Measurements from ENCODE around the gene IRF2BP2.
A peak's percentile ranks its signal among the peaks of the same experiment; 100 is the strongest.

Gene IRF2BP2

DNA sequence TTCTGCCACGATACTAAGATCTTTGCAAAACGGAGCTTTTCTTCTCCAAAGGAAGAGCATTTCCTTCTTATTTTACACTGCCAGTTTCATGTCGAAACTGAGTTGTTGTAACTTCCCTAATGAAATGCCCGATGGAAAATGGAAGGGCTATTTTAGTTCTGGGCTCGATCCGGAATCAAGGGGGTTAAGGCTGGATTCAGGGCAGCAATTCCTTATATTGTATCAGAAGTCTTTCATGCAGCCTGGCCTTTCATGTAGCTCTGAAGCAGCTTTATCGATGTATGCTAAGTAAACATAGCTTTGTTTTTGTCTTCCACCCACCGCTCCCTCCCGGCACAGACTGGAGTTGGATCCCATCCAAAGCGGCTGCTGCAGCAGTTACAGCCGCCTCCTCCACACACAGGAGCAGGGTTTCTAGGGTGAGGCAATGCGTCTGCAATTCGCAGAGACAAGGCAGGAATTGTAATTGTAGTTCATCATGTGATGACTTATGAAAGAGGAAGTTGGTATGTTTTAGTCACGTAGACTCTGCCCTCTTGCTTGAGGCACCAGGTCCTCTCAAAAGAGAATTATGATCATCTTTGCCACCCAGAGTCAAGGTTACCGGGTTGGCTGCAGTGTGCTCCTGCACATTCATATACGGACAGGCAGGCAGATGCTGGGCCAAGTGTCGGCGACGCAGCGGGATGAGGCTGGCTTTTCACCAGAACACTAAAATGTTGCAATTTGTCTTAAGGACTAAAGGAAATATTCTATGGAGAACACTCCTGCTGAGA is 2.6 kb upstream of the IRF2BP2 start:
- DNase-seq = peak; percentile 82

DNA sequence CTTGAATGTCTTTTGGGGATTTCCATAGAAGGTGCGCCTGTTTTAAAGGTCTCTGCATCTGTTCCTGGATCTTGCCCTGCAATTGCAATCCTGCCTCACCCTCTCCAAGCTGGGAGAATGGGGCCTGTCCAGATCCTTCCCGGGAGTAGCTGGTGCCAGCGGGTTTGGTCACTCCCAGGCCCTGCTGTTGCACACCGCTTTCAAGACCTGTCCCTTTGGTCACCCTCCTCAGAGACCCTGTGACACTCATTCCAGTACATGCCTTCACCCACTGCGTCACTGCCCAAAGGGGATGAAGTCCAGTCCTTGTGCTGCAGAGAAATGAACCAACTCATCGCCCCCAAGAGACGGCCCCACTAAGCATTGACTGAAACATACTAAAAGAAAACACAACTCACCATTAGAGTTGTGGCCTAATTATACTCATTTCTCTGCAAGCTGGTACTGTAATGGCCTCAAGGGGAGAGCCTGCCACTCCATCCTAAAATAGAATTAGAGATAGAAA is 1.9 kb upstream of the IRF2BP2 start:
- DNase-seq = no peak

DNA sequence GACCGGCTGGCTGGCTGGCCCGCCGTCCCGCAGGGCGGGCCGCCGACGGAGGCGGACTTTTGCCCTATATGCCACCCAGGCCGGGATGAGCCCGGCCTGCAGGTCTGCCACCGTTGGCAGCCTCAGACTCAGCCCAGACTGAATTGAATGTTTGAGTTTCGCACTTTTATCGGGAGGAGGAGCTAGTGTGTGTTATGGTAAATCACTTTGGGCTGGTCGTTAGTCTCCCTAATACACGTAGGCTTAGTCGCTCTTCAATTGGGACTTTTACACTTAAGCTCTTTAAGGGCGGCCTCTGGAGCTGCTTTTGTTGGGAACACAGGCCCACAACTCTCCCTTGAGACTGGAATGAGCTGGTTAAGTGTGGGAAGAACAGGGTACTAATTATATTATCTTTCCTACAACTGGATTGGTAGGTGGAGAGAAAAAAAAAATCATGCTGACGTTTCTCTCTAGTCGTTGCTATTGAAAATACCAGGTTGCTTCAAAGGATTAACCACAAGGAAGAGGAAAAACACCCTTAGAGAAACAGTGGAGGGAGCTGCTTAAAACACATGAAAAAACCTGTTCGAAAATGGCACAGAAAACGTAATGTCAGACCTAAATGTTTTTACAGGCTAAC is 1.4 kb upstream of the IRF2BP2 start:
- DNase-seq = peak; percentile 60

DNA sequence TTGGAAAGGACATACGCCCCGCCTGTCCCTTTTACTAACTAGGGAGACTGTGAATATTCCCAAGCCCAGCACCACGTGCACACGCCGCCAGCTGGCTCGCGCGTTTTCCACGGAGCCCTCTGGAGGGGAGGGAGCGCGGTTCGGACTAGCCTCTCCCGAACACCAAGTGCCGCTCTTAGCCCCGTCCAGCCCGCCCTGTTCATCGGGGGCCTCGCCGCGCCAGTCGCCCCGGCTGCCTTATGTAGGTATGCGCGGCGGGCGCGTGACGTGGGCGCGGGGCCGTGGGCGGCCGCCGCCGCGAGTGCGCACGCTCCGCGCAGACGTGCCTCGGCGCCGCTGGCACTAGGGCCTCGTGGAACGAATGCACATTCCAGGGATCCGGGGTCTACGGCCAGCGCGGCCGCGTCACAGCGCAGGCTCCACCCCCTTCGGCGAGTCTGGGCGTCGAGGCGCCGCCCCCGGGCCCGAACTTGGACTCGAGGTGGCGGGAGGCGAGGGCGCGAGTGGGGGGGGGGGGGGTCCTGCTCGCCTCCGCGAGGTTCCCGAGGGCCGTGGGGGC is 767 bp upstream of the IRF2BP2 start:
- DNase-seq = peak; percentile 70

GRCh38 chr1:234609691-234610042 is 311 bp downstream of the IRF2BP2 start:
- no peak for DNase-seq

DNA sequence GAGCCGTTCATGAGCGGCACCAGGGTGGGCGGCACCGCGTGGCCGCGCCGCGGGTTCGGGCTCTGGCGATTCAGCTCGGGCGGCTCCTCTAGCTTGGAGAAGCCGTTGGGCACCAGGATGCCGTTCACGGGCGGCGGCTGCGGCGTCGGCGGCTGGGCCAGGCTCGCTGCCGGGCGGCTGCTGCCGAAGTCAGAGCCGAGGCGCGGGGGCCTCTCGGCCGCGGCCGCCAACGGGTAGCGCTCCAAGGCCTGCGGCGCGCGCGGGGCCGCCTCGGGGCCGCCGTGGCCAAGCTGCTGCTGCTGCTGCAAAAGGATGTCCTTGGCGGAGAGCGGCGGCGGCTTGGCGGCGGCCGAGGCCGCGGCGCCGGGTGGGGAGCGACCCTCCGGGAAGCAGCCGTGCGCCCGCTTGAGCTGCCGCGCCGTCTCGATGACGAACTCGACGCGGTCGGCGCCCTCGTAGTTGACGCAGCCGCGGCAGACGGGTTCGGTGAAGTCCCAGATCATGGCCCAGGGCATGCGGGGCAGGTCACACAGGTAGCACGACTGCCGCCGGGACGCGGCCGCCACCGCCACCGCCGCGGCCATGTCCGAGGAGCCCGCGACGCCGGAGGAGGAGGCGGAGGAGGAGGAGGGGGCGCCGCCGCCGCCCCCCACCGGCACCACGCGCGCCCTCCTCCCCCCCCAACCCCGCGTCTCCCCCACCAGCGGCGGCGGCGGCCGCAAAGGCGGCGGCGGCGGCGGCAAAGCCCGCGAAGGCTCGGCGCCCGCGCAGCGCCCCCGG is 877 bp downstream of the IRF2BP2 start:
- no peak for DNase-seq

DNA sequence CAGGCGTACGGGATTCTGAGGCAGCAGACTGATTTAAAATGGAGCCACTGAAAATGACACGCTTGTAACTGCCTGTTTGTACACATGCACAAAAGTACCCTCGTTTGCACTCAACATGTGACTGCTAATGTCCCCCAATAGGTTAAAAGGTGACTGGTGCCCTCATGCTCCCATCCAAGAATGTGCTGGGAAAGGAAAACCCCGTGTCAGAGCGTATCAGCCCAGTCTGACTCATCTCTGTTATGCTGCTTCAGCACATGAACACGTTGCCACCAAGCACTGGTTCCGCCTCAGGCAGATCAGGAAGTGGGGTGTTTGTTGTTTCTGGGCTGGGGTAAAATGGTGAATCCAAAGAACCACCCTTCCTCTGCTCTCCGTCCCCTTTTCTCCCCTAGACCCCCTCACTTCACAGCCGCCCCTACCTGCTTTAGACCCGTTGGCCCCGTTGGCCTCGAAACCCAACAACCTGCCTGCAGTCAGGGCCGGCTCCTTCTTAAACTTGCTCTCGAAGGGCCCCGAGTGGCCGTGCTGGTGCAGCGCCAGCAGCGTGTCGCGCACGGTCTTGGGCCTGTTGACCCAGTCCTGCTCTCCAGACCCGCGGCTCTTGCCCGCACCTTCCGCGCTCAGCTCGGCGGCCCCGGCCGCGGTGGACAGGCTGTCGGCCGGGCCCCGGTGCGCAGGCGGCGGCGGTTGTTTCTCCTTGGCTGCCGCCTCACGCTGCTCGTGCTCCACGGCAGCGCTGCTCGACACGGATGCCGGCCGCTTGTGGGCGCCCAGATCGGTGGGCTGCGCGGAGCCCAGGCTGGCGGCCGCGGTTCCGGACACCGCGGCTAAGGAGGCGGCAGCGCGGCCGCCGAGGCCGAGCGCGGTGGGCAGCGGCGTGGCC is 1.7 kb downstream of the IRF2BP2 start:
- peak; percentile 43 for DNase-seq

DNA sequence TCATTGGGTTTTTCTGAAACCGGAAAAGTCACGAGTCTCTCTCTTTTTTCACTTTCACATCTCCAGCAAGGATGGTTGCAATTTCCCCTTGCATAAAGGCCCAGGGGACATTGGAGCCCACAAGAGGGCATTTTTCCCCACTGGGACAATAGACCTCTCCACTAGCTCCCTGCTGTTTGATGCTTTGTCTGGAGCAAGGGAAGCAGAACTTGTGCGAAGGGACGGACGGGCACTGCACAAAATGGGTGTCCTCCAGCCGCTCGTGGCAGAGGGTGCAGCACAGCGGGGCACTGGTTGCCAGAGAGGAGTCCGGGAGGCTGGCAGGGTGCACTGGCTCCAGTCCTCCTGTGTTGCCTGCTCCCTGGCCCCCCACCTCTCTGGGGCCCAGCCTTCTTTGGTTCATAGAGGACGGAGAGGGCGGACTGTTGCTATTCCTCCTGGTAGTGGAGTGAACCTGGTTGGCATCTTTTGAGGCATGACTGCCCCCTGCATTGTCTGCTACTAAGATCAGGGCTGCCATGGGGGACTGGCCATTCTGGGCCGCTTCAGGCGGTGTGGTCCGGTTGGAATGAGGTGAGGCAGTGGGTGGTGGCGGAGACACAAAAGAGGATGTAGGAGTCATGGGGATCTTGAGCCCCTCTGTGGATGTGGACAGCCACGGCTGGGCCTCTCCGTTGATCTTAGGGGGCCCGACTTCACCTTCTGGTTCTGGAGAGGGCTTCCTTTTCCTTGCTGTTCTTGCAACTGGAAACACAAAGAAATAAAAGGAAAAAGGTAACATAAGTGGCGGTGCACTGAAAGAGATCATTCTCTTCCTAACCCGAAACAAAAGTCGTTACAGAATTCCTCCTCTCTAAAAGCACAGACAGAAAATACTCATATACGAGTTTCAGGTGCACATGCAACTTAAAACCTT is 2.6 kb downstream of the IRF2BP2 start:
- DNase-seq = no peak

DNA sequence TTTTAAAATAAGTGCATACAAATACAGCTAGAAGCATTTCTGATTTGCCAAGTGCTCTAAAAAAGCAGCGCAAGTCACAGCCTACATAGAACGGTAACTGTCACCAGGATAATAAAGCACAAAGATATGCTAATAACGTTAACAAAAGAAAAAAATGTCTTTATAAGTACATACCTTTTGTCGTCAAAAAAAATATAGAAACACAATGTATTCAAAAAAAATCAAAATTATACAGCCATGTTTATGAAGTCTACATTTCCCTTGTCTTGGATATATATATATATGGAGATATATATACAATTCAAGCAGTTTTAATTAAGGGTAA is 3.2 kb downstream of the IRF2BP2 start:
- no peak for DNase-seq

DNA sequence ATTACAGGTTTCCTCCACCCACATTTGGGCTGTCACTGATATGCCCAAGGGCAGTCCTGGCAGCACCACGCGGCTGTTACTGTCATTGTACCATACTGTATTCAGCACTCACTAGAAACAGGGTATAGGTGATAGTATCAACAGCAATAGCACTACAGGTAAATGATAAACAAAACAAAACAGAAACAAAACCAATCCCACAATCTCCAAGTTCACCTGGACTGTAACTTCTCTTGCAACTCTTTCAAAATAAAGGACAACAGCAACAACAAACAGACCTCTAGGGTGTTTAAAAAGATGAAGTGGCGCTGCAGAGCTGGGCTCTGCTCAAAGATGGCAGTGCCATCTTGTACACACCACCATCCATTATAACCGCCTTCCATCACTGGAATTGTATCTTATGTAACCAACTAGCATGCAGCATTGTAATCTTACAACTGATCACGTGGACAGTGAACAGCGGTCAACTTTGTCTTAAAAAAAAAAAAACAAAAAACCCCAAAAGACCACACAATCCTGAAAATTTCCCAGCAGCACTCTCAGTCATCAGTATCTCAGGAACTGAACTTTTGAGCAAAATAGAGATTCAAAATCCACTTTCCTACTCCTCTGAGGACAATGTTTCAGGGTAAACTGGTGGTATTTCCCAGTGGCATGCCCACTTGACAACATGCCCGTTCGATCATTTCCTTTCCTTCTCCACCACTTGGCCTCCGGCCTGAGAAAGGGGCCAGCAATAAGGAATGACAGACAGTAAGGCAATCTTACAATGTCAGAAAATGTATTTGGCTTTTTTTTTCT is 3.8 kb downstream of the IRF2BP2 start:
- peak; percentile 23 for DNase-seq

- DNase-seq = no peak
These were observed 4.5 kb downstream of the IRF2BP2 start for GRCh38 chr1:234605399-234605982.

DNA sequence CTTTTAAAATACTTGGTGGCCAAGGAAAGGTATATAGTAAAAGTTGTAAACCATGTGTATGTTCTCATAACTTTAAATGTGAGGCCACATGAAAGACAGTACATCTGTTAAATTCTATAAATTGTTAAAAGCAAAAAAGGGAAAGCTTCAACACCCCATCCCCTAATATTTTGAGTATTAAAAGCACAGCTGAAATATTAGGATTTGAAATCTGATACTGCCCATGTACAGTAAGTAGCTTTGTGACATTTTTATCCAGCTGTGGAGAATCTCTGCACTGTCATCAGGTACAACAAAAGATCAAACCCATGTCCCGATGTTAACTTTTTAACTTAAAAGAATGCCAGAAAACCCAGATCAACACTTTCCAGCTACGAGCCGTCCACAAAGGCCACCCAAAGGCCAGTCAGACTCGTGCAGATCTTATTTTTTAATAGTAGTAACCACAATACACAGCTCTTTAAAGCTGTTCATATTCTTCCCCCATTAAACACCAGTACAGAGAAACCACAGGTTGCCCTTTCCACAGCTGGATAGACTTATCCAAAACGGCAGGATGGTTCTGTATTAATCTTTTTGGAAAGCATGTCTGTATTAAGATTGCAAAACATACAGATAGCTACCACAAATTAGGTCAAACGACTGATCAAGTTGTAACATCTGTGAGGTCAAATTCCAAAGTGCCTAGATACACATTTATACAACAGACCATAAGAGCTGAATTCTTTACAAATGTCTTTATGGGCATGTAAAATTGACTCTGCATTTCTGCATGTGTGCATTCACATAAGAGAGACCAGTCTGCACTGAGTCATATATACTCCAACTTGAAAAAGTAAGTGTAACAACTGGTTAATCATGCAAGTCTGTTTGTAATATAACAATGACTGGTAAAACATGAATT is 5.2 kb downstream of the IRF2BP2 start:
- DNase-seq = no peak

DNA sequence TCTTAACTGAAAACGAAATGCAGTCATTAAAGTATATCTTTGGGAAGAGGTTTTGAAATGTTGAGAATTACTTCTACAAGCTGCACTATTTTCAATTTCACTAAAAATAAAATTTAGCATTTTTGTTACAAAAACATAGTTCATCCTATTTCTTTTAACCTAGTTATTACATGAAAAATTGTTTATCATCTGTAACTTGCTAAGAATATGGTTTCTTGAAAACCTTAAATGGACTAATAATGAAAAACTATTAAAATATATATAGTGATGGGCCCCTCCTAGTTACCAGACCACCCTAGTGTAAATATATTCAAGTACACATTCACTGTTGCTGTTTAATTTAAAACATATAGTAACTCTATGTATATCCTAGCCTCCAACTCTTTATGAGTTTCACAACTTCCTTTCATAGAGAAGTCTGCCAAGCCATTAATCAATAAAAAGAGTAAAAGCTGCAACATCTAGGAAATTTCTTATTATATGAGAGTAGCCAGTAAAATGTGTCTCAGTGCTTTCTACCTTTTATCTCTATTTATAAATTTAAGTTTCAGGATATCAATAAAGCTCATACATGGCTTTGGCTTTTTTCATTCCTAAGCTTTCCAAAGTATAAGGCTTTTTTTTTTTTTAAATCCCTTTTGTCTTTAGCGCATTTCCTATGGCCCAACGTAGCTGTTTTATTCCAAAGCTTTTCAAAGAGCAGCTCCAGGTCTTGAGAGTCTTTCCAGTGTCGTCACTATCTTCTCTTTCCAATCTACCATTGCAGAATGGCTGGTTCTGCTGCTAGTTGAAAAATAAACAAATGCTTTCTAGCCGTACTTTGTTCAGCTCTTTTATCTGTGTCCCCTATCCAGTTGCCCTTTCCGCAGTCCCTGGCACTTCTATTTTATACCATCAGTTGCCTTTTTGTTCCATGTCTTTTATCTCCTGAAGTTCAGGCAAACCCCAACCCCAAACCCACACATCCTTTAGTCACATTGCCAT is 6.5 kb downstream of the IRF2BP2 start:
- DNase-seq = no peak

DNA sequence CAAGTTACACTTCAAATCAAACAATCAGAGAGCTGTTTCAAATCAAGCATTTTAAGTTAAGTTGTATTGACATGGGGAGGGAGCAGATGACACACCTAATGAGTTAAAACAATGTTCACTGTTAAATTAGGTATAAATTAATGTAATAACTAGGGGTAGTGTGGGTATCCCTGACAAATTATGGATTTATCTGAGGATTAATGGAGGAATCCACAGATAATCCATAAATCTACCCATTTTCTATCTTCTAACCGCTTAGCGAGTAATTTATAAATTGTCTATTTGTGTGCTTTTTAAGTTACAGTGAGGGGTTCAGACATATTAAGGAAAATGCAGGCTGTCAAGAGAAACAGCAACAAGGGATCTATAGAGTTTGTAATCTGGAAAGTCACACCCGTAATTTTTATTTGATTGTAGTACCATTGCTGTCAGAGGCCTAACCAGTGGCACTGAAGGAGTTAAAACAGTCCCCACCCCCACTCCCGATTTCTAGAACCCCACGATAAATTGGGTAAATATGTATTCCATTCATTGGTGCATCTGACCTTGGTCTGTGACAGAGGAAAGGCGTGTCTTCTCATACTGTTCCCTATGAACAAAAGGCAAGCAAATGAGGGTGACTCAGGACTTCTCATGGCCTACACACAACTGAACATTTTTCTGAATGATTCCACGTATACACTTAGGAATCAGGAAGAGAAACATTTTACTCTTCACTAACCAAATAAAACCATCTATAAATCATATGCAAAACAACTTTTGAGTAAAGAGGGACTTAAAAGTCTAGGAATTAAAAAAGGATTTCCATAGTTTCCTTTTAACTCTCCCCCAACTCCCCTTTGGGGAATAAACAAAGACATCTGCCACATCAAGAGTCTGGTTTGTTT is 7.4 kb downstream of the IRF2BP2 start:
- no peak for DNase-seq

DNA sequence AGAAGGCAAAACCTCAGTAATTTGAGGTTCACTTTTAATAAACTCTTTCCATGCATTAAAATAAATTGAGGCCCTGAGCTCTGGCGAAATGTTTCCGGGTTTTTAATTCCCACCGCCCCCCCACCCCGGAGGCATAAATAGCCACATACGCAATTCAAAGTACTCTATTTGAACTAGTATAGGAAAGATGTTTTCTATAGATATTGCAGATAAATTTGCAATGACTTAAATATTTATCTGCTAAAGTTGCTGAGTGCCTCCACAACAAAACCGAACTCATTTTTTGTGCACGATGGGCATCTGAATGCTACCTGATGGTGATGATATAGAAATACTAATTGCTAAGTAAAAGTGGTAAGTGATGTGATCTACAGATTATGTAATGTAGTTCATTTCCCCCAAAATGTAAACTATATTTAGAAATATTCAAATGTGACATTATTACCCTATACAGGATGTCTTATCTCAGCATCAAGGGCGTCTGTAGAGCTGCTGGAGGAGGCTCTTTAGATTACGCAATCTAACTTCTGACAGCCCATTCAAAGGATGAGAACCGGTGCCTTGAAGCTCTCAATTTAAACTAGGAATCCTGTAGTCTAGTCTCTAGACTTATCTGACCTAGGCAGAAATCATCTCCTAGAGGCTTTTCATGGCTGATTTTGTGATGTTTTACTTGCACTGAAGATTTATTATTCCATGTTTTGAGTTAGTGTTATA is 8.5 kb downstream of the IRF2BP2 start:
- no peak for DNase-seq

Data from NCI-H1105 (cell line).